Body of pancreas (tissue), 4 donors: ENCODE results near the gene LDB2.

ENCODE experiments used
- POLR2A ChIP-seq, 3 donors: fragments of 450-650 bp; IDR thresholded peaks; one replicate each; pipeline ENCODE4 v1.6.1; 2016; ENCODE audit warnings: antibody characterized with exemption in 3 of 3, mild to moderate bottlenecking in 2 of 3
- TF ChIP-seq, protein P1 (sequence below), 7 experiments: fragments of 450-650 bp in 4 of 7; fragments of 200-600 bp in 3 of 7; sonication (generic) in 3 of 7; IDR thresholded peaks; one replicate each; pipeline ENCODE4 v1.5.1; 2016 to 2019; ENCODE audit warnings: antibody characterized with exemption in 7 of 7

DNA sequence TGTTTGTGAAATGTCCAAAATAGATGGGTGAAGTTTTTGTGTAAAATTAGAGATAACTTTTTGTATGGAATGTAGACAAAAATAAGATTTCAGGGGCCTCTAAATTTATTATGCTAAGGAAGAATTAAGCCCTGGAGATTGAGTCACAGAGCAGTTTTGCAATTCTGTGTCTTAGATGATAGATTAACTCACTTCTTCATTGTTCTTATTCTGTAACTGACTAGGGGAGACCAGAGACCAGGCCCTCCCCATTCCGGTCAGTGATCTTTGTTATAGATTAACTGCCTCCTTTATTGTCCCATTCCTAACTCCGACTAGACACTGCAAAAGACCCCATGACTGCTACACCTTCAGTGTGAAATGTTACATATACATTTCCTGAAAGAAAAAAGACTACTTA lies 433.8 kb downstream of the LDB2 start:
- no peak for TF ChIP-seq POLR2A (IDR thresholded peaks at IDR 0.05)
- TF ChIP-seq, protein P1, sequence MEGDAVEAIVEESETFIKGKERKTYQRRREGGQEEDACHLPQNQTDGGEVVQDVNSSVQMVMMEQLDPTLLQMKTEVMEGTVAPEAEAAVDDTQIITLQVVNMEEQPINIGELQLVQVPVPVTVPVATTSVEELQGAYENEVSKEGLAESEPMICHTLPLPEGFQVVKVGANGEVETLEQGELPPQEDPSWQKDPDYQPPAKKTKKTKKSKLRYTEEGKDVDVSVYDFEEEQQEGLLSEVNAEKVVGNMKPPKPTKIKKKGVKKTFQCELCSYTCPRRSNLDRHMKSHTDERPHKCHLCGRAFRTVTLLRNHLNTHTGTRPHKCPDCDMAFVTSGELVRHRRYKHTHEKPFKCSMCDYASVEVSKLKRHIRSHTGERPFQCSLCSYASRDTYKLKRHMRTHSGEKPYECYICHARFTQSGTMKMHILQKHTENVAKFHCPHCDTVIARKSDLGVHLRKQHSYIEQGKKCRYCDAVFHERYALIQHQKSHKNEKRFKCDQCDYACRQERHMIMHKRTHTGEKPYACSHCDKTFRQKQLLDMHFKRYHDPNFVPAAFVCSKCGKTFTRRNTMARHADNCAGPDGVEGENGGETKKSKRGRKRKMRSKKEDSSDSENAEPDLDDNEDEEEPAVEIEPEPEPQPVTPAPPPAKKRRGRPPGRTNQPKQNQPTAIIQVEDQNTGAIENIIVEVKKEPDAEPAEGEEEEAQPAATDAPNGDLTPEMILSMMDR (IDR thresholded peaks at IDR 0.05): no peak
